ENCODE results near the gene SNX27.

SNX27 gene

DNA sequence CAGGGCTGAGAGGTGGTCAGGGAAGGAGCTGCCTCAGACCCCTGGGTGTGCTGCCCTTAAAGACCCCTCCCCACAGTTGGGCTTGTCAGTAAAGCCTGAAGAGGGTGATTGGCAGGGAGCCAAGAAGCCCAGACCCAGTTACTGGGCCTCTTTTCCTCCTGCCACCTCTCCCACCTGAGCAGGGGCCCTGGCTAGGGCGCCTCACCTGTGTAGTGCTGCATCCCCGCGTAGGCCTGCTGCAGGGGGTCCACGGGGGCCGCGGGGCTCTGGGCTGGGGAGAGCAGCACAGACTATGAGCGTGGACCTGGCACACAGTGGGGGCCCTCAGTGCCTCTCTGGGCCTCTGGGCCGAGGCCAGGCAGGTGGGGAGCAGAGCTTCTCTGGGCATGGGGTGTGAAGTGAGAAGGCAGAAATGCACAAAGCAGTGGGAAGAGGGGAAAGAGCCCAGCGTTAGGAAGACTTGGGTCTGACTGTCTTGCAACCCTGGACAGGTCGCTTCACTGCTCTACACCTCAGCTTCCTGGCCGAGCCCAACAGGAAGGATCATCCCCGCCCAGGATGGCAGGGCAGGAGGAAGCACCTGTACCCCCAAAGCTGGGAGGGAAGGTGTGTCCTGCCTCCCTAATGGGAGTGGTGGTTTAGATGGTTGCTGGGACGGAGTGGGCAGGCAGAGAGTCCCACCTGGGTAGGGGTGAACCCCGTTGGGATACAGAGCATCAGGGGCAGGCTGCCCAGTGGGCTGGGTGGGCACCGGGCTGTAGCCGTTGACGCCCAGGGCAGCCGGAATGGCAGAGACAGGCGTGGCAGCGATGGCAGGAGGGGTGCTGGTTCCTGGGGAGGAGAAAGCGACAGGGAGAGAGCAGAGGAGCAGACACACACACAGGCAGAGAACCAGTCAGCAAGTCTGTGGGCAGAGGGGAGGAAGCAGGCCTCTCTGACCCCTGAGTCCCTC is 94.9 kb downstream of the SNX27 start:
- DNase-seq, result no peak

DNA sequence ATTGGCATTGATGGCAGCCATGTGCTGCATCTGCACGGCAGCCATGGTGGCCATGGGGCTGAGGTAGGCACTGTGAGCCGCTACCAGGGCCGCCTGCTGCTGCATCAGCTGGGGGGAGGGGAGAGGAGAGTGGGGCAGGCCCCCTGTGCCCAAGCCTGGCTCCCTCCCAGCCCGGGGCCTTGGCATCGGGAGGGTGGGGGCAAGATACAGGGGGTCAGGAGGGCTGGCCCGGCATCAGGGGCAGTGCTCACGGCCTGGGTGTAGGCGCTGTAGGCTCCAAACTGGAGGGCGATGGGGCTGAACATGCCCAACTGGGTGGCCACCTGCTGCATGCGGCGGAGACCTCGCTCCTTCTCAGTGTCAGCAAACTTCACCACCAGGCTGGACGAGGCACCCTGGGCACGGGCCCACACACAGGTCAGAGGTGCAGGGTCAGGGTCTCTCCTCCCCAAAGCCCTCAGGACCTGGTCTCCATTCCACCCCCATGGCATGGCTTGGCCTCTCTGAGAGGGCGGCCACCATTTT is 95.8 kb downstream of the SNX27 start:
- DNase-seq, result no peak

DNA sequence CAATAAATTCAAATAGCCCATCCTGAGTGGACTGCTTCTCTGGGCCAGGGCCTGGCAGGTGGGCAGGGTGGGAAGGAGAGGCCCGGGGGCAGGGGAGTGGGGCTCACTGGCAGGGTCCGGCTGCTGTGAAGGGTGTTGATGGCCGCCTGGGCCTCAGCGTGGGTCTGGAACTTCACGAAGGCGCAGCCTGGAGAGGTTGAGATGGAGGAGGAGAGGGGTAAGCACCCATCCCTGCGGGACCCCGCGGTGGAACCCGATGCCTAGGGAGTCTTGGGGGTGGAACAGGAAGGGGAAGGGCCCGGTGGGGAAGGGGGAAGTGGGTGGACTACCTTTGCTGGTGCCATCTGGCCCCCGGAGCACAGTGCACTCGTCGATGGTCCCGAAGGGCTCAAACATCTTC is 97.0 kb downstream of the SNX27 start:
- no peak for DNase-seq

DNA sequence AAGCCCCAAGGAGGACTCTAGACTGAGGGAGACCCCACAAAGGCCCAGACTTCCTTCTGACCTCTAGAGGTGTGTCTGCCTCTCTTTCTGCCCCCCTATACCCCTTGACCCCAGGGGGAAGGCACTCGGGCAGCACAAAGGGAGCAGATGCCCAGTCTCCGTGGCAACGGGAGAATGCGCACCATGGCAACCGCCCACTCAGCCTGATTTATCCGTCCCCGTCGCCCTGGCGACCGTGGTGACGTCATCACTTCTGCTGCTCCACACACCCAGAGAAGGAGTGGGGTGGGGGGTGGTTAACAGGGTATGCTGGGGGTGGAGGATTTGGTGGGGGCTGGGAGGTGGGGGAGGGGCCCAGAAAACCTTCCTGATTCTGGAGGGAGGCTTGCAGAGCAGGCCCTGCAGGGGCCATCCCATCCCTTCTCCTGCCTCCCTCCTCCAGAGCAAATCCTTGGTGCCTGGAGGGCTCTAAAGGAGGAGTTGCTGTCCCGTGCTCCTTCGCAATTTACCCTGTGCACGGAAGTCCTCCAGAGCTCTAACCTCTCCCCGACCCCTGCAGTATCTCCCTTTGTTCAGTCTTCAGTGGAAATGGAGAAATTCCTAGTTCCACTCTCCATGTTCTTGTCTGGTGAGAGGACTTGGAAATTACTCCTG is 98.5 kb downstream of the SNX27 start:
- DNase-seq, result peak; percentile 17

DNA sequence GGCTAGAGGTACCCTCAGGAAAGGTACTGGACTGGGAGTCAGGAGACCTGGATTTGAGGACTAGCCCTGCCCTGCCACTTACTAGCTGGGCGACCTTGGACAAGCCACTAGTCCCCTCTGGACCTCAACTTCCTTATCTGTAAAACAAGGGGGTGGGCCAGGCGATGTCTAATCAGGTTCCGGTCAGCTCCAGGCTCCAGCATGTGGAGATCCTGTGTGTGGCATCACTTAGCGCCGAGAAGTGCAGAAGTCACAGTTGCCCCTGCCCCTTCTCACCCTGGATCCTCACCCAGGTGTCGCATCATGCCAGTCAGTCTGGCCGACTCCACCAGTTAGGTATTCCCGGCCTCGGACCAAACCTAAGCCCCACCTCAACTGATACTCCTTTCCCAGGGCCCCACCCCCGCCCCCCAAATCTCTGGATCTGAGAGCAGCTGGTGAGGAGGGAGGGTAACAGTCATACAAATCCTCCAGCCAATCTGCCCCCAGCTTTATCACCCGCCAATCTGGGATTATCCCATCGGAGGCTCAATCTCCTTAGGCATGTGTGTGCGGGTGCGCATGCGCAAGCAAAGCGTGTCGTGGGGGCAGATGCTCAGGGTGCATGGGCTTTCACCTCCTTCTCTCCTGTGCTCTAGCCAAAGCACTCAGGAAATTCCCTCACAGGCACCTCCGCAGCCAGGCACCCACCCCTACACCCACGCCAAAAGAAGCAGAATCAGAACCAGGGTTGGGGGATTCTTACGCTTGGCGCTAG is 99.4 kb downstream of the SNX27 start:
- no peak for DNase-seq

DNA sequence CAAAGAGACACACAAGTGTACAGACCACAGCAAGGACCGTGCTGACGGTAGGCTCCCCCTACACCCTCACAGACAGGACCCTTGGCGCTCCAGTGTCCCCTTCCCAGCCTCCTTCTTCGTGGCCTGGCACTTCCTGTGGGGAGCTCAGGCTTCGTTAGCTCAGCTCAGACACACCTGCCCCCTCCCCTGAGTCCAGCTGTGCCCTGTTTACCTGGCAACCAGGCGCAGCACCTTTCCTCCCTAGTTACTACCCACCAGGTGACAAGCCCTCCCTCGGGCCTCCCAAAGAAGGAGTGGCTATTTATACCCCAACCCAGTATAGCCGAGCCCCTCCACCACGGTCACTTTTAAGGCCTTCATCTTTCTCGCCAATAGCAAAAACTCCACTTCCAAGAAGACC is 100.1 kb downstream of the SNX27 start:
- no peak for DNase-seq

DNA sequence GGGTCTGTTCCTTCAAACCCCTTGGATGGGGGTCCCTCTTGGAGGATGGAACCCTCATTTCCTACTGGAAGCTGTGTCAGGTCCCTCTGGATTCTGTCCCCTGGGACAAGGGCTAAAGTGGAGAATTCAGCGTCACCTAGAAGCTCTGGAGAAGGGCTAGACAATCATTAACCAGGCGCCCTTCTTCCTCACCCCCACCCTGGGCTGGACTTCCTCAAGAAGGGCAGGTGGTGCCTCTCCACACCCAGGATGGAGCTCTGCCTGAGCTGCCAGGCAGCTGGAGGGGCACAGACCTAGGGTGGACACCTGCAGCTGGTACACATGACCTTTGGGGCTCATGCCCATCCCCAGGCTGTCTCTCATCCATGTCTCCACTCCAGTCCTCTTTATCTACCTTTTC is 101.2 kb downstream of the SNX27 start:
- DNase-seq, result no peak

DNA sequence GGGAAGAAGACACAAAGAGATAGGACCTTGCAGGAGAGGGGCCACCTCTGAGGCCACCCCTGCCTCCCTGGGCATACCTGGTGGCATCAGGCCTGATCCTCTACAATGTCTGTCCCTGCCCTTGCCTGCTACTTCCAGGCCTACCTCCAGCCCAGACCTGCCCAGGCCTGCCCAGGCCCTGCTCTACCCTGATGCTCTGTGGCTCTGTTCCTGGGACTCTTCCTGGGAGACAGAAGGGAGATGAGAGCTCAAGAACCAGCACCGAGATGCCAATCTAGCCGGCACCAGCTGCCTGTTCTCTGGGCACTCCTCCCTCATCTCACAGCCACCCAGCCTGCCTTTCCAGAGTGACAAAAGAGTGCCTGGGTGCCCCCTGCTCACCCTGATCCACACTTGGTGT is 102.0 kb downstream of the SNX27 start:
- no peak for DNase-seq

DNA sequence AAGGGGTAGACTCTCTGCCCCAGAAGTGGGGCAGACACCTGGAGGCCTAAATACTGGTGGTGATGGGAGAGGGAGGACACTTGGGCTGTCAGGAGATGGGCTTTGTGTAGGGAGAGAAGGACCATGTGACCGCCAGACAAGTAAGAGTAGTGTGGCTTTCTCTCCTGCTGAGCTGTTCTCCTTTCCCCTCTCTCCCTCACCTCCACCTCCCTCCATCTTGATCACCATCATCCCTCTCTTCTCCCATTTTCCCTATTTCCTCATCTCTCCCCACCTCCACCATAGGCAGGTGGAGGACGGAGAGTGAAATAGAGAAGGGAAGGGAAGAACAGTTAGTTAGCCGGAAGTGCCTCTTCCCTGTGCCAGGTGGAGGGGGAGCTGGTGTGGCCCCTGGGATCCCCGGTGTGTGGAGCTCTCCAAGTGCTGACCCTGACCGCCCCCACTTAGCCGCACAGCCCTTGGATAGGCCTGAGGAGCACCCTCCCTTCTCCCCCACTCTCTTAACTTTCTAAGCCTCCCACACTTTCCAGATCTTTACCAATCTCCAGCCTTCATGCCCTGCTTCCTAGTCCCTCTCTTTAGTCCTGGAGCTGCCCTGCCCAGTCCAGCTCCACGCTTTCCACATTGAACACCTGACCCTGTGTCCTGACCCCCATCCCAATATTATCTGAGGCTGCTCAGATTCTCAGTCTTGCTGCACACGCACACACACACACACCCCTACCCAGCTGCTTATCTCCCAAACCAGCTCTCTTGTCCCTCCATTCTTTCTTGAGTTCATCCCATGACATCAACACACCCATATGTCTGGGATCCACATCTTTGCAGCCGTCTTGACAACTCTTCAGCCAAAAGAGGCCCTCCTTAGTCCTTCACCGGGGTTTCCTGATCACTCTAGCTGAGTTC is 103.2 kb downstream of the SNX27 start:
- no peak for DNase-seq

DNA sequence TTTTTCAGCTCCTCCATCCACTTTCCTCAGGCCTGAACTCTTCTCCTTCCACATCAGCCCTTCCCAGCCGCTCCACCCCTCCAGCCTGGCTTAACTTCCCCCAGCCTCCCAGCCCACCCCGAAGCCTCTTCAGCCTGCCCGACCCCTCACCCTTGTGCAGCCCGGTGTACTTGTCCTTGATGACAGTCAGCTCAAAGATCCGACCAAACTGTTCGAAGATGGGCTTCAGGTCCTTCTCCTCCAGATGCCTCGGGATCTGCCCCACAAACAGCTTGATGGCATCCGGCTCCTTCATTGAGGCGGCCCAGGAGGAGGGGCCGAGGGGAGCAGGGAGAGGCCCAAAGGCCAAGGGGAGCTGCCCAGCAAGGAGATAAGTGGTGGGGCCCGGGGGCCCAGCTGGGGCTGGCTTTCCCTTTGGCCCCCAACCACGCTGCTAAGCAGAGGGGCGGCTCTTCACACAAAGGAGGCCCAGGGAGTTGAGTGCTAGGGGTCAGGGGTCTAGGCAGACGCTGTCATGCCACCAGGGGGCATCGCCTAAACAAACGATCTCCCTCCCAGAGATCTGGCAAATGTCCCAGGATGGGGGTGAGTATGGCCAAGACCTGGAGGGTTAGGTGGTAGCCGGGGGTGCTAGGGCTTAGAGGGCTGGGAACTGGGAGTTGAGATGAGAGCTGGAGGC is 104.0 kb downstream of the SNX27 start:
- no peak for DNase-seq

DNA sequence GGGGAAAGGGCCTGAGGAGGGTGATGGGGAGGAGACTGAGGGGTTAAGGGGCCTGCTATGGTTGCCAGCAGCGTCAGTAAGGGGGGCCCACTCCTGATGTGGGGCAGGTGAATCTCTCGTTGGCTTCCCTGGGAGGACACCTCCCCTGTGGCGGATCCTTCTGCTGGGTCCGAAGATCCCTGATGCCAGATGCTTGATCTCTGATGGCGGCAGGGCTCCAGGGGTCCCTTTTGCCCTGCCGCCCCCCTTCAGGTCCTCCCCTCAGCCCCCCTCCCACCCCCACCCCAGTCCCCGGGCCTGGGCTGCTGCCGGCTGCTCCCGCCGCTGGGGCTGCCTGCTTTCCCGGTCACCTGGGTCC is 104.5 kb downstream of the SNX27 start:
- no peak for DNase-seq

DNA sequence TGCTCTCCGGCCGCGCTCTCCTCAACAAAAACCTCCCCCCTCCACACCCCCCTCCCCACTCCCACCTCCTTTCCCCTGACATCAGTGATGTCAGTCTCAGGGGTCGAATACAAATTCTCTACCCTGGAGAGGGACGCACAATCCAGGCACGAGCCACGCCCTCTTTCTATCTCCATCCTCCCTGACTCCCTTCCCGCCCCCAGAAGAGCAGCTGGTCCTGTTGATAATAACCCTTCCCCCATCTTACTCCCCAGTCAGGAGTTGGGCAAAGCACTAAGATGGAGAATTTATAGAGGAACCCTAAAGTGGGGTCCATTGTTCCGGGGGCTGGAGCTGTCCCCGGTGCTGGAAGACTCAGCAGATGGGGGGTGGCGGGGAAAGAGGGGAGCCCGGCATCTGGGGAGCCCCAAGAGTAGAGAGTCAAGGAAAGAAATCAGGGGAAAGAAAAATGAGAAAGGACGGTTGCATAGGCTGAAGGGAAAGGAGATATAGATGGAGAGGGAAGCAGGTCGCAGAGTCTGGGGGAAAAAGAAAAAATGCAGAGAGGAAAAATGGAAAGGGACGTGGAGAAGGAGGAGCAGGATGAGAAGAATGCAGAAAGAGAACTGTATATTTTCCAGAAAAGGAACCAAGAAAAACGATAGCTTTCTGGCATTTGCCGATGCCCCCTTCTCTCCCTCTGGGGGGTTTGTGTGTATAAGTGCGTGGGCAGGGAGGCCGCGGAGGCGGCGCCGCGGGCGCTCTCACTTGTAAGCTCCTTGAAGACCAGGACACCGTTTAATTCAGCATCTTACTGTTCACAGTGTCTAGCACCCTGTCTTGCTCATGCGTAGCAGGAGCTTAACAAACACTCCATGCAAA is 105.2 kb downstream of the SNX27 start, which contains the start of gene CELF3:
CELF3 (minus strand) TSS at position 33 of the 861 bp plus-strand sequence. CDS start 783 bp downstream, outside the sequence.
- peak; percentile 10 for DNase-seq

DNA sequence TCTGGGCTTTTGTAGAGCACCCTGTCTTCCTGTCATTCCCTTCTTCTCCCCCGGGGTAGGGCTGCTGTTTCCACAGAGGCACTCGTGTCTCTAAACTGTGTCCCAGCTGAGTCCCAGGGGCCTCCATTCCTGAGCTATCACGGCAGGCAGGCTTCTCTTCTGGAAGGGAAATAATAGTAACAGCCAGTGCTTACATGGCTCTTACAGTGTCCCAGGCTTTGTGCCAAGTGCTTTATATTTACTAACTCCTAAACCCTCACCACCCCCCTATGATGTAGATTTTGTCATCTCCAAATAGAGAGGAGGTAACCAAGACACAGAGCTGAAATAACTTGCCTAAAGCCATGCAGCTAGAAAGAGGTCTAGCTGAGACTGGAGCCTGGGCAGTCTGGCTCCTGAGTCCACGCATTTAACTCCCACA is 106.2 kb downstream of the SNX27 start:
- no peak for DNase-seq

DNA sequence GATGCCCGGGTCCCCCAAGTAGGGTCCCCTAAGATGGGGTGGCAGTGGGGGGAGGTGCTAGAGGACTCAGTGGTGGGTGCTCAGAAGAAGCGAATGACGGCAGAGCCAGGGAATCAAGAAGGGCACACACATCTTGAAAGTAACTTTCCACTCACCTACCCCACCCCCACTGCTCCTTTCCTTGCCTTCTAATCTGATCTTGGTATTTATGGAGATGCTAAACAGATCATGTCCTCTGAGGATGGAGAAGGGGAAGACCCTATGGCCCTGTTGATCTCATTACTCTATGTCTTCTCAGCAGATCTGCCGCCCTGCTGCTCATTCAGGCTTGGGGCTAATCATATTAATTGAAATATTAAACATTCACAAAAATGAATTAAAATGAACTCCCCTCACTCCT is 106.8 kb downstream of the SNX27 start:
- DNase-seq, result no peak

DNA sequence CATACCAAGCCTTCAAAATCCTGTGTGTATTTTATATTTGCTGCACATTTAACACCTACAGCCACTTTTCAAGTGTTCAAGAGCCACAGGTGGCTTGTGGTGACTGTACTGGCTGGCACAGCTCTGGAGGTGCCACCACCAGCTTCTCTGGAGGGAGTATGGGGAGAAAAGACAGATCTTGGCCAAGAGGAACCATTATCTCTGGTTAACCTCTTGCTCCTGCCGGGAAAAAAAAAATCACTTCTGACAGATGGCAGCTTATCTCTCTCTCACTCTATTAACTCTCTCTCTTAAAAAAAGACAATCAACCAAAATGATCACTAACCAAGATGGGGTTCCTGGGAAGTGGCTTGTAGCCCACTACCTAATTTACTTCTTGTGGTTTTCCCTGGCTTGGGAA is 108.3 kb downstream of the SNX27 start:
- no peak for DNase-seq

DNA sequence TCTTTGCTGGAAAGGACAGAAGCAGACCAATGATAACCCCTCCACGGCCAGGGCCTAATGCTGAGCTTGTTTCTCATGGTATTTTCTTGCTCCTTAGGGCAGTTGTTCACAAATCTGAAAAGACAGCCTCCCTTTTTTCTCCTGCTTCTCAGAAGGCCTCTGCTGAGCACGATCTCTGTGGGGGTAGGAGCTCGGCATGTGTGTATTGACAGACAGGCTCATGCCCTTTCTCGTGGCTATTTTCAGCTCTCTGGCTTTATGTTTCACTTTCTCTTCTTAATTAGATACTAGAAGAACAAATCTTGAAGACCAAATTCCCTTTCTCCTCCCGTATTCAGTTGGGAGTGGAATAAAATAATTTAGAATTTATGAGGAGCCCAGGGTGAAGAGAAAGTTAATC is 108.7 kb downstream of the SNX27 start:
- DNase-seq, result peak; percentile 11

DNA sequence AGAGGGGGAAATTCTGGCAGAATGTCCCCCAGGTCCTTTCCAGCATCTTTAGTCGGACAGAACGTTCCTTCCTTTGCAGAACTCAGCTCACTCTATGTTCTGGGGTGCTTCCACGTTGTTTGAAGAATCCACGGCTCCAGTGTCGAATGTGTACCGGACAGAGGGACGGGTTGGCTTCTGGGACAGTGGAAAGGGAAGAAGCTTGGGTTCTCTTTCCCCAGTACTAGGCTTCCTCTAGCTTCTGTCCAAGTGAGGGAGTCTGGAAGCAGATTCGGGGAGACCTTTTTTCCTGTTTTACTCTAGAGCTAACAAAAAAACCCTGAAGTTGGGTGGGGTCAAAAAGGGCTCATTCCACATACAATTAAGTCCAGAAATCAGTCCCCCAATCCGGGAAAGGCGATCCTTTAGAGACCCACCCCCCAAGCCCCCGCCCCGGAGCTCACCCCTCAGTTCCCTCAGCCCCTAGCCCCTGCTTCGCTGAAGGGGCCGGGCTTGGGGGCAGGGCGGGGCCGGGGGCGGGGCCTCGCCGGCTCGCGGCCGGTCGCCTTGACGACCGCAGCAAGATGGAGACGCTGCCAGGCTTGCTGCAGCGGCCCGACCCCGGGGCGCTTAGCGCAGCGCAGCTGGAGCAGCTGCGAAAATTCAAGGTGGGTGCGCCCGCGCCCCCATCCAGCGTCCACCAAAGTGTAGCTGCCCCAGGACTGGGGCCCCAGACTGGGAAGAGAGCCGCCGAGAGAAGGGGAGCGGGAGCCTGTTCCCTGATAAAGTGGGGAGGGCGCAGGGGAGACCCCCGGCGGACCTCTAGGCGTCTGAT is 109.3 kb downstream of the SNX27 start, which contains the start of gene RIIAD1:
RIIAD1 (plus strand) TSS at position 549 of the 814 bp plus-strand sequence; CDS start at position 564, 15 bp downstream.
- peak; percentile 66 for DNase-seq

DNA sequence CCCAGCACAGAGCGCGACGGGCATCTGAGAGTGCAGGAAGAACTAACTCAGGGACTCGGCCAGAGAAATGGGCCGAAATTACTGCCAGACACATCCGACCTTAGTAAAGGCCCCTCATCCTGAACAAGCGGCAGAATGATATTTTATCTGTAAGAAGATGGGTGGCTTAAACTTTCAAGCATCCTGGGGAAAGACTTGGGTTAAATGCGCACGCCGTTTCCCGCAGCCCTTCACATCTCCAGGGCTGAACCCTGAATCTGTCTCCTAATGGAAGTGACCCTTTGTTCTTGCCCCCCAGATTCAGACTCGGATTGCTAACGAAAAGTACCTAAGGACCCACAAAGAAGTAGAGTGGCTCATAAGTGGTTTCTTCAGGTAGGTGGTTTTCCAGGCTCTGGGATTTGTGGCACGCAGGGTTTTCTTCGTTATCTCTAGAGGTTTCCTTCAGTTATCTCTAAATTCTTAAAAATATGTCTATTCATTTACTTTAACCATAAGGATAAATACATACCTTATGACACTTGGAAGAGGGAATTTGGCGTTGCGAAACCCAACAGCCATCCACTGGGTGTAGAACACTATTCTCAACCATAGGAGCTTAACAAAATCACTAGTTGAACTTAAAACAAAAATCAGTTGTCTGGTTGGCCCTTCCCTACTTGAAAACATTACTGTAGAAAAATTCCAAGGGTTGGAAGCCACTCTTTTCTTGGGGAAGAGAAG is 110.1 kb downstream of the SNX27 start:
- no peak for DNase-seq
